Cardiac muscle cell (in vitro differentiated cells and primary cell): ENCODE data around the gene NDUFA8. TPM values are rescaled to one million over a fixed set of nuclear protein-coding genes. Genes with fewer than 3 reads are reported as not detected.

Source experiments
- DNase-seq, 2 donors: peaks; one replicate each; pipeline versions ENCODE4 v3.0.0 to v3.0.0-alpha.2; 2010 to 2017; ENCODE audit warnings: low read depth in 1 of 2, low spot score in 1 of 2
- H3K27ac ChIP-seq: fragments of 200-600 bp; sonication (generic); 2 replicates; pipeline ENCODE4 v1.5.1; 2016
- H3K27me3 ChIP-seq: fragments of 200-600 bp; sonication (generic); 2 replicates; pipeline ENCODE4 v1.6.0; 2016; ENCODE audit warnings: control low read depth
- H3K36me3 ChIP-seq: fragments of 200-600 bp; sonication (generic); 2 replicates; pipeline ENCODE4 v1.5.1; 2016; ENCODE audit warnings: control low read depth
- H3K4me1 ChIP-seq: fragments of 200-600 bp; sonication (generic); 2 replicates; pipeline ENCODE4 v1.8.1; 2017; ENCODE audit warnings: low read depth, mild to moderate bottlenecking, mixed run types
- H3K4me3 ChIP-seq: fragments of 200-600 bp; sonication (generic); 2 replicates; pipeline ENCODE4 v1.5.1; 2016; ENCODE audit warnings: mild to moderate bottlenecking
- H3K9me3 ChIP-seq: fragments of 200-600 bp; sonication (generic); 2 replicates; pipeline ENCODE4 v1.5.1; 2017; ENCODE audit warnings: low read depth, mild to moderate bottlenecking, control low read depth
- polyA plus RNA-seq: library from polyadenylated mRNA; unstranded; fragments of >200 nt; fragmentation: Nextera tagmentation; extraction: Ambion mirVana; gene quantifications from 2 replicates; pipeline ENCODE4 v1.2.1, GENCODE V29; 2016
- total RNA-seq: library from RNA; depleted of rRNA; stranded (reverse); fragments of >200 nt; gene quantifications from 2 replicates; pipeline ENCODE4 v1.2.3, GENCODE V29; 2016
- TF ChIP-seq, protein P1 (sequence below): IDR thresholded peaks from 2 replicates; pipeline ENCODE4 v1.5.1; 2012; ENCODE audit warnings: low read depth, mild to moderate bottlenecking, low read length

NDUFA8 gene
- total and polyA plus RNA-seq, 2 experiments from 2014 or later, result 86.9 to 336 TPM

DNA sequence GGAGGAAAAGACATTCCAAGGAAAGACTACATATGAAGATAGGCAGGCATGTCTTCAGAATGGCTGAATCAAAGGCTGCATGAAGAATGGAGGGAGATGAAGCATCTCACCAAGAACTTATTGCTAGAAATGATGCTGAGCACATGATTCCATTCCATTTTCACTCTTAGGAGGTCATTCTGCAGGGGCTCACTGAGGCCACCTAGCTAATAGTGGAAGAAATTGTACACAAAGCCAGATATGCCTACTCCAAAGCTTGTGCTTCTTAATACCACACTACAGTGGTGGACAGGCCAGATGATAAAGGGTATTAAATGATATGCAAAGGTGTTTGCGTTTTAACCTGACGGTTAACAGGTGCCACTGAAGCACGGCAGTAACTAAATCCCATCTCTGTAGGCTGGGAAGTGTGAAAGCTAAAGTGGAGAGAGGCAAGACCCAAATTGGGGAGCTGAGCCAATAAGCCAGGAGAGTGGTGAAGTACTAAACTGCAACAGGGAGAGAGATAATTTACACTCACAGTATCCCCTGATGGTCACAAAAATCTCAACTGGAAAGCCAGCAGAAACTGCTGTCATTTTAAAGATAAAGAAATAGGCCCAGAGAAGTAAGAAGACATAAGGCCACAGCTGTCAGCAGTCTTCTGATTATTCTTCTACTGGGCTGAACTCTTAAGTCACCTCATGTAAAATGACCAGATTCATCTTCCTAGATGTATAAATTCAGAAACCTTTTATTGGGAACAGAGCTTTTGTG, 14.6 kb downstream of the NDUFA8 start:
- Histone ChIP-seq H3K4me1 (no peaks in the 10 kb centered on the region), H3K36me3 (peaks cover 62% of the 10 kb centered on the region), H3K9me3 (no peaks in the 10 kb centered on the region), H3K4me3 (no peak overlapping the region), H3K27ac (no peak overlapping the region), H3K27me3 (no peaks in the 10 kb centered on the region)
- TF ChIP-seq, protein P1, sequence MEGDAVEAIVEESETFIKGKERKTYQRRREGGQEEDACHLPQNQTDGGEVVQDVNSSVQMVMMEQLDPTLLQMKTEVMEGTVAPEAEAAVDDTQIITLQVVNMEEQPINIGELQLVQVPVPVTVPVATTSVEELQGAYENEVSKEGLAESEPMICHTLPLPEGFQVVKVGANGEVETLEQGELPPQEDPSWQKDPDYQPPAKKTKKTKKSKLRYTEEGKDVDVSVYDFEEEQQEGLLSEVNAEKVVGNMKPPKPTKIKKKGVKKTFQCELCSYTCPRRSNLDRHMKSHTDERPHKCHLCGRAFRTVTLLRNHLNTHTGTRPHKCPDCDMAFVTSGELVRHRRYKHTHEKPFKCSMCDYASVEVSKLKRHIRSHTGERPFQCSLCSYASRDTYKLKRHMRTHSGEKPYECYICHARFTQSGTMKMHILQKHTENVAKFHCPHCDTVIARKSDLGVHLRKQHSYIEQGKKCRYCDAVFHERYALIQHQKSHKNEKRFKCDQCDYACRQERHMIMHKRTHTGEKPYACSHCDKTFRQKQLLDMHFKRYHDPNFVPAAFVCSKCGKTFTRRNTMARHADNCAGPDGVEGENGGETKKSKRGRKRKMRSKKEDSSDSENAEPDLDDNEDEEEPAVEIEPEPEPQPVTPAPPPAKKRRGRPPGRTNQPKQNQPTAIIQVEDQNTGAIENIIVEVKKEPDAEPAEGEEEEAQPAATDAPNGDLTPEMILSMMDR, result peak; percentile 54
- no peak for DNase-seq

DNA sequence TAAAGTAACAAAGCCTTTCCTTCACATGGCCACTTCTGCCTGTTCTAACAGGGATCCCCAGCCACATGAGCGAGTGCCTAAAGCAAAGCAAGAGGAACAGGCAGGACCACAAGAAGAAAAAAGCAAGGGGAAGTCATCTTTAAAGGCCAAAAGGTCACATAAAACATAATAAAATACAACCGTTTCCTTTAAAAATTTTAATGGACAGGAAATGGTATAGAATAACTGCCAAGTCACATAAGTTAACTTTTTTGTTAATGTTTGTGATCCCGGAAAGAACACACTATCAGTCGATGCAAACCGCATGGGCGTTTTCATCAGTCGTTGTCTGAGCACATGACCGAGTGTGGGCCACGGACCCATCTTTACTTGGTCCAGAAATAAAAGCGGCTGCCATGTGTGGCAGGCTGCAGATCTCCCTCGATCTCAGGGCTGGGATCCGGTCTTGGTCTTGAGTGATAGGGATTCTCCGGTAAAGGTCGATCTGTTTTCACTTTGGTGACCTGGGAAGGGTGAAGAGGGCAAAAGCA, 15.6 kb downstream of the NDUFA8 start:
- Histone ChIP-seq H3K4me3 (no peak overlapping the region), H3K27ac (no peak overlapping the region), H3K27me3 (no peaks in the 10 kb centered on the region), H3K4me1 (no peaks in the 10 kb centered on the region), H3K36me3 (peaks cover 54% of the 10 kb centered on the region), H3K9me3 (no peaks in the 10 kb centered on the region)
- no peak for DNase-seq
- TF ChIP-seq, protein P1, result no peak

DNA sequence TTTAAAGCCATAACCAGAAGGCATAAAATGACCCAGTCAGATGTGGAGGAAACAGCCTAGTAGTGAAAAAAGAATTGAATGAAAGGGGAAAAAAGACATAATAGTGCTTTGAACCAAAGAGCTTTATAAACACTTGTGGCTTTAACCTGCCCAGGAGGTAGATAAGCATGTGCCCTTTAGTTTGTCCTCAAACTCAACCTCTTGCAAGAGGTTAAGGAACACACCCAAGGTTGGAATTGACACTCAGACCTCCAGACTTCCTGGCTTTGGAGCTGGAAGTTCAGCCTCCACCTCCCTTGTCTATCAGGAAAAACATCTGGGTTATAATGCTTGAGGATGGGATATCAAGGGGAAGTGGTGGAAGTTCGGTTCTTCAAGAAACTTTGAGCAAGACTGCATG, 16.3 kb downstream of the NDUFA8 start:
- peaks cover 48% of the 10 kb centered on the region for H3K36me3 ChIP-seq
- no peaks in the 10 kb centered on the region for H3K9me3 ChIP-seq
- no peaks in the 10 kb centered on the region for H3K4me1 ChIP-seq
- no peak overlapping the region for H3K4me3 ChIP-seq
- no peak for DNase-seq
- TF ChIP-seq, protein P1, result no peak
- no peak overlapping the region for H3K27ac ChIP-seq
- H3K27me3 ChIP-seq, result no peaks in the 10 kb centered on the region

DNA sequence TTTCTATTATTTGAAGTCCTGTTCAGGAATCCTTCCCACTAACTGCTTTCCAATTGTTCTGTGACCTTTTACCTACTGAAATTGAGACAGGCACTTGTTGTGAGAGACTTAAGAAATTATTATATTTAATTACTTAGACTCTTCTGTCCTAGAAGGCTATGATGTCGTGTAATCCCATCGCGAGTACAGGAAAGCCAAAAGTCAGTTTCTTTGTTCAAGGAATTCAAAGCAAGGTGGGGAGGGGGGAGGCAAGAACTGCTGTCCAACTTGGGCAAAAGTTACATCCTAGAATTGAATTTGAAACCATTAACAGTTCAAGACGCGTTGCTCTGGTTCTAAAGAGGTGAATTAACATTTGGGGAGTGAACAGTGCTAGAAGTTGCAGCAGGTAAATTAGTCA, 17.9 kb downstream of the NDUFA8 start:
- Histone ChIP-seq H3K4me1 (no peaks in the 10 kb centered on the region), H3K9me3 (no peaks in the 10 kb centered on the region), H3K4me3 (no peak overlapping the region), H3K27me3 (no peaks in the 10 kb centered on the region), H3K36me3 (peaks cover 38% of the 10 kb centered on the region), H3K27ac (no peak overlapping the region)
- no peak for DNase-seq
- TF ChIP-seq, protein P1, result no peak

DNA sequence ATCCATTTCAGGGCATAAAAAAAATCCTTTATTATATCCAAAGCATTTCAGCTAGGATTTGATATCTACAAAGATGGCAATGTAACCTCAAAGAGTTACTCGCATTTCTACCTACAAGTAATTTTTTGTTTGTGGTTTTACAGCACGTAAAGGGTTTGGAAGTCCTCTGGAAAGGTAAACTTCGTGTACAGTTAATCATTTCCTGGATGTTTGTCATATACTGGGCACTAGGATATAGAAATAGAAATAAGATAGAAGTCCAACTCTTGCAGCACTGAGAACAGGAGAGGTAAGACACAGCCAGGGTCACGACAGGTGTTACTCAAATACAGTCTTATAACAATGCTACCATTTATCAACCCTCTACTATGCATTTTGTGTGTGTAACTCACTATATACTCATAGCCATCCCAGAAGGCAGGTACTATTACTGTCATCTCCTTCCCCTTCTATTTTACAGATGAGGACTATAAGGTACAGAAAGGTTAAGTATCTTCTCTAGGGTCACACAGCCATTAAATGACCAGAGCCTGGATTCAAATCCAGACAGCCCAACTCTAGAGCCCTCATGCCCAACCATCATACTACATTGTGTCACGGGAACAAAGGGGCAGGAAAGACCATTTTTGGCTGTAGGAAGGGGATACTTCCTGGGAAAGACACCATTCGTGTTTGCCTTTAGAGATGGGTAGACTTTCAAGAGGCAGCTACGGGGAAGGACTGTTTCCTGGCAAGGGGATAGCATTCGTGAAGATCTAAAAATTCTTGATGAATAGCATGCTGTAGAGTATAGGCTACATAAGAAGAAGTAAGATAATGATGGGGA, 19.0 kb downstream of the NDUFA8 start:
- Histone ChIP-seq H3K4me1 (no peaks in the 10 kb centered on the region), H3K27ac (no peak overlapping the region), H3K9me3 (no peaks in the 10 kb centered on the region), H3K36me3 (peaks cover 27% of the 10 kb centered on the region), H3K4me3 (no peak overlapping the region), H3K27me3 (no peaks in the 10 kb centered on the region)
- DNase-seq, result no peak
- TF ChIP-seq, protein P1, result no peak
